Mammary epithelial cell (primary cell): ENCODE data around the gene UBE2N.

Experiments
- CTCF ChIP-seq, 2 donors: IDR thresholded peaks in 1 of 2; conservative IDR thresholded peaks in 1 of 2; 2 replicates each; pipeline ENCODE4 v1.5.1; 2011 to 2012; ENCODE audit warnings: inconsistent platforms in 2 of 2, low read length in 2 of 2, mild to moderate bottlenecking in 2 of 2, control low read depth in 1 of 2, low read depth in 1 of 2; ENCODE audit not compliant: insufficient read depth in 1 of 2; ENCODE audit errors: extremely low read depth in 1 of 2
- EZH2 ChIP-seq: IDR thresholded peaks from 2 replicates; pipeline ENCODE4 v1.6.1; 2012; ENCODE audit warnings: low read length, inconsistent platforms, borderline replicate concordance

DNA sequence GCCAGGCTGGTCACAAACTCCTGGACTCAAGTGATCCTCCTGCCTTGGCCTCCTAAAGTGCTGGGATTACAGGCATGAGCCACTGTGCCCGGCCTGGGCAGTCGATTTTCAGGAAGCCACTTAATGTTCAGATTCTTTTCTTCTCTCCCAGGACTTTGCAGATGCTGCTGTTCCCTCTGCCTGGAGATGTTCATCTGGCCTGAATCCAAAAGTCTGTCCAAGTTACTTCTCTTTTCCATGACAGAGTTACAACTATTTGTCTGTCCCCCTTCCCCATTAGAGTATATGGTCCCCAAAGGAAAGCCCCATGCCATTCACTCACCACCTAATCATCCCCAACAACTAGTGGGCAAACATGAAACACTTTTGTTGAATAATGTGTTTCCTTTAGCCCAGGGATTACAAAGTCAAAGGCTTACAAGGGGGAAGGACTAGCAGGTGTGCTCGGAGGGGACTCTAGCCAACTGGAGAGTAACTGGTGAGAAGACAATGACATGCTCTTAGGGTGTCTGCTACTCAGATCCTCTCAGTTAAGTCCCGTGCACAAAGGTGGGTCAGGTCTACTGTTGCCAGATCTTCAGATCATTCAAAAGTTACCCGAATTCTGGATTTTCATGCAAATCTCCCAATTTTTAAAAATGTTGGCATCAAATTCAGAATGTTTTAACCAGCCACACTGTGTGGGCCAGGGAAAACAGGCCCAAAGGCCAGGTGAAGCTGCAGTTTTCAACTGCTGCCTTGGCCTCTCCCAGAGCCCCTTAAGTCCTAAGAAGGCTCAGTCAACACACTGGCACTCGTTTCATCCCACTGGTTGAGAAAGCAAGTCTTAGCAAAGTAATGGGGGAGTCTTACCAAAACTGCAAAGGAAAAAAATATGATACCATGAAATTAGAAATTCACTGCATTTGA lies 34.4 kb downstream of the UBE2N start:
- TF ChIP-seq CTCF (conservative IDR thresholded peaks at IDR 0.05 in 1 of 2, IDR thresholded peaks at IDR 0.05 in 1 of 2; ENCODE audit: extremely low read depth in 1 of 2, insufficient read depth in 1 of 2, low read depth in 1 of 2, low read length in 2 of 2) (no peak), EZH2 (no peak)
